ENCODE measurements around the gene HM13. TPM values are rescaled to one million over a fixed set of nuclear protein-coding genes. Genes with fewer than 3 reads are reported as not detected.

HM13 gene
- polyA plus RNA-seq, 1 donor (not counting 4 experiments of a cell fraction or from before 2014, with no cell fraction given): 127 TPM

DNA sequence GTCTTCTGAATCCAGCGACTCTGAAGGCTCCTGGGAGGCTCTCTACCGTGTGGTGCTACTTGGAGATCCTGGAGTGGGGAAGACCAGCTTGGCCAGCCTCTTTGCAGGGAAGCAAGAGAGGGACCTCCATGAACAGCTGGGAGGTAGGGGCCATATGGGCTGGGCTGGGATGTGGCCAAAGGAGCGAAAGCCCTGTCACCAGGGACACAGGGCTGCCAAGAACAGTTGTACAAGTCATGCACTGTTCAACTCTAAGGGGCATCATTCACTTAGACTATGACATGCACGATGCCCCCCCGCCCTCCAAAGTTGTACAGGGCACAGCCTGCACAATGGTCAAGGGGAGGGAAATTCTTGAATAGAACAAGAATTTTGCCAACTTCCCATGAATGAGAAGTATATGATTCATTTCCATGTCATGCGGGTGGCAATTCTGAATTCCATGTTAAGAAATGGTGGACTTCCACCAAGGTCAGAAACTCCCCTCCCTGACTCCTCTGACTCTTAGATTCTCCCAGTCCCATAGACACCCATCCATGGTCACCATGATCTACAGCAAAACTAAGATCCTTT, 37.5 kb upstream of the HM13 start:
- Histone ChIP-seq H4K20me1 (ENCODE audit: control insufficient read depth, extremely low read depth, insufficient read depth, low read length) (no peaks in the 10 kb centered on the region), H3K9ac (ENCODE audit: control insufficient read depth, extremely low read depth, insufficient read depth, low read length) (no peak overlapping the region), H3K9me3 (ENCODE audit: control insufficient read depth, low read depth, low read length) (no peaks in the 10 kb centered on the region), H3K27ac (ENCODE audit: control insufficient read depth, insufficient read depth, low read length) (no peak overlapping the region), H3K36me3 (ENCODE audit: control insufficient read depth in 2 of 2, extremely low read depth in 1 of 2, insufficient read depth in 2 of 2, low read length in 2 of 2) (no peaks in the 10 kb centered on the region), H3K4me2 (ENCODE audit: control insufficient read depth, extremely low read depth, insufficient read depth, low read depth, low read length) (no peak overlapping the region), H3K4me3 (ENCODE audit: control insufficient read depth in 2 of 3, extremely low read depth in 1 of 3, insufficient read depth in 2 of 3, low read depth in 1 of 3, low read length in 3 of 3) (no peak overlapping the region), H3K27me3 (ENCODE audit: control insufficient read depth, extremely low read depth, insufficient read depth, low read length) (peaks cover 19% of the 10 kb centered on the region), H3K79me2 (ENCODE audit: control insufficient read depth, insufficient read depth, low read length) (no peaks in the 10 kb centered on the region), H2AFZ (ENCODE audit: control insufficient read depth, low read length) (no peak overlapping the region), H3K4me1 (ENCODE audit: control insufficient read depth, extremely low read depth, insufficient read depth, low read length) (no peaks in the 10 kb centered on the region), H3K9me1 (ENCODE audit: control insufficient read depth, extremely low read depth, insufficient read depth, low read length) (no peaks in the 10 kb centered on the region)
- no peak for DNase-seq (ENCODE audit: low read depth, low spot score)
- dilution Hi-C loops (cut with MboI; ENCODE audit: extremely low pct_ligation_motif_present, low sequenced_read_pairs): no loop called here
- TF ChIP-seq, protein P1, sequence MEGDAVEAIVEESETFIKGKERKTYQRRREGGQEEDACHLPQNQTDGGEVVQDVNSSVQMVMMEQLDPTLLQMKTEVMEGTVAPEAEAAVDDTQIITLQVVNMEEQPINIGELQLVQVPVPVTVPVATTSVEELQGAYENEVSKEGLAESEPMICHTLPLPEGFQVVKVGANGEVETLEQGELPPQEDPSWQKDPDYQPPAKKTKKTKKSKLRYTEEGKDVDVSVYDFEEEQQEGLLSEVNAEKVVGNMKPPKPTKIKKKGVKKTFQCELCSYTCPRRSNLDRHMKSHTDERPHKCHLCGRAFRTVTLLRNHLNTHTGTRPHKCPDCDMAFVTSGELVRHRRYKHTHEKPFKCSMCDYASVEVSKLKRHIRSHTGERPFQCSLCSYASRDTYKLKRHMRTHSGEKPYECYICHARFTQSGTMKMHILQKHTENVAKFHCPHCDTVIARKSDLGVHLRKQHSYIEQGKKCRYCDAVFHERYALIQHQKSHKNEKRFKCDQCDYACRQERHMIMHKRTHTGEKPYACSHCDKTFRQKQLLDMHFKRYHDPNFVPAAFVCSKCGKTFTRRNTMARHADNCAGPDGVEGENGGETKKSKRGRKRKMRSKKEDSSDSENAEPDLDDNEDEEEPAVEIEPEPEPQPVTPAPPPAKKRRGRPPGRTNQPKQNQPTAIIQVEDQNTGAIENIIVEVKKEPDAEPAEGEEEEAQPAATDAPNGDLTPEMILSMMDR (optimal IDR thresholded peaks at IDR 0.05 in 1 of 3, IDR thresholded peaks at IDR 0.05 in 1 of 3, conservative IDR thresholded peaks at IDR 0.05 in 1 of 3; ENCODE audit: extremely low read depth in 1 of 3, insufficient read depth in 2 of 3, low read length in 3 of 3): no peak
- no peak for TF ChIP-seq EZH2 (IDR thresholded peaks at IDR 0.05; ENCODE audit: low read length)
- no peak for FAIRE-seq

DNA sequence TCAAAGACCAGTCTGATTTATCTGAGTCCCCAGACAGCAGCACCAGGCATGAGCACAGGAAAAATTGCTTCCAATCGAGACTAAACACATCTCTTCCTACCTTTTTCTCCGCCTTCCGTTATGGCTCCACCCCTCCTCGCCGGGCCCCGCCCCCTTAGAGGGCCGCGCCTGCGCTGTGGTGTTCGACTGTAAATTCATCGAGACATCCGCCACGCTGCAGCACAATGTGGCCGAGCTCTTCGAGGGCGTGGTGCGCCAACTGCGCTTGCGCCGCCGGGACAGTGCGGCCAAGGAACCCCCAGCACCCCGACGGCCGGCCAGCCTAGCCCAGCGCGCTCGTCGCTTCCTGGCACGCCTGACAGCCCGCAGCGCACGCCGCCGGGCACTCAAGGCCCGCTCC, 30.2 kb upstream of the HM13 start:
- Histone ChIP-seq H4K20me1 (ENCODE audit: control insufficient read depth, extremely low read depth, insufficient read depth, low read length) (no peaks in the 10 kb centered on the region), H3K9me3 (ENCODE audit: control insufficient read depth, low read depth, low read length) (no peaks in the 10 kb centered on the region), H2AFZ (ENCODE audit: control insufficient read depth, low read length) (no peak overlapping the region), H3K9ac (ENCODE audit: control insufficient read depth, extremely low read depth, insufficient read depth, low read length) (no peak overlapping the region), H3K27ac (ENCODE audit: control insufficient read depth, insufficient read depth, low read length) (no peak overlapping the region), H3K9me1 (ENCODE audit: control insufficient read depth, extremely low read depth, insufficient read depth, low read length) (no peaks in the 10 kb centered on the region), H3K4me3 (ENCODE audit: control insufficient read depth in 2 of 3, extremely low read depth in 1 of 3, insufficient read depth in 2 of 3, low read depth in 1 of 3, low read length in 3 of 3) (no peak overlapping the region), H3K4me2 (ENCODE audit: control insufficient read depth, extremely low read depth, insufficient read depth, low read depth, low read length) (no peak overlapping the region), H3K79me2 (ENCODE audit: control insufficient read depth, insufficient read depth, low read length) (no peaks in the 10 kb centered on the region), H3K36me3 (ENCODE audit: control insufficient read depth in 2 of 2, extremely low read depth in 1 of 2, insufficient read depth in 2 of 2, low read length in 2 of 2) (no peaks in the 10 kb centered on the region), H3K4me1 (ENCODE audit: control insufficient read depth, extremely low read depth, insufficient read depth, low read length) (no peaks in the 10 kb centered on the region), H3K27me3 (ENCODE audit: control insufficient read depth, extremely low read depth, insufficient read depth, low read length) (peaks cover 15% of the 10 kb centered on the region)
- TF ChIP-seq, protein P1 (optimal IDR thresholded peaks at IDR 0.05 in 1 of 3, IDR thresholded peaks at IDR 0.05 in 1 of 3, conservative IDR thresholded peaks at IDR 0.05 in 1 of 3; ENCODE audit: extremely low read depth in 1 of 3, insufficient read depth in 2 of 3, low read length in 3 of 3): no peak
- TF ChIP-seq EZH2 (IDR thresholded peaks at IDR 0.05; ENCODE audit: low read length): no peak
- dilution Hi-C loops (cut with MboI; ENCODE audit: extremely low pct_ligation_motif_present, low sequenced_read_pairs): no loop called here
- FAIRE-seq (no peak), DNase-seq (ENCODE audit: low read depth, low spot score) (no peak)
